ENCODE results near the gene FUT8. TPM values are rescaled to one million over a fixed set of nuclear protein-coding genes. Genes with fewer than 3 reads are reported as not detected.

FUT8 gene
- total RNA-seq, 1 donor from 2014 or later, result 18.1 TPM

DNA sequence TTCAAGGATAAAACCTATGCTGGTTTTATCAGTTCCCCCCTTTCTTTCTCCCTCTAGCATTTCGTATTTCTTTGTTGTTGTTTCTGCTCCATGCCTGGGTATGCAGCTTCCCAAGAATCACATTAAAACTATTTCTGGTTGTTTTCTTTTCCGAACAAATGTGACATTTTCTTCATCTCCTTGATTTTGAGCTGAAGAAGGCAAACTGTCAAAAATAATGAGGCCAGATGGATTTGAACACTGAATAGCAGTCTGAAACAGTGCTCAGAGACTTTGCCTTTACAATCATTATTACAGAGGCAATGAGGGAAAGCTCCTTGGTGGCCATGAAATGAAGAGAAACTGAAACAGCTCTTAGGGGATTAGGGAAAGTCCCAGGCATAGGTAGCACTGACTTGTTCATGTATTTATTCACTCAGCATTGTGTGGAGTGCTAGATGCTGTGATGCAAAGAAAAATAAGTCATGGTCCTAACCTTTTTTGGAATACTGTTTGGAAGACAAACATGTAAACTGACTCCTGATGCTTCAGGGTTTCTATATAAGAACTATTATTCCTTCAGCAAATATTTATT is 319.5 kb downstream of the FUT8 start:
- peaks cover 6% of the 10 kb centered on the region for H3K36me3 Mint-ChIP-seq (ENCODE audit: low read depth)
- TF ChIP-seq, protein P1, sequence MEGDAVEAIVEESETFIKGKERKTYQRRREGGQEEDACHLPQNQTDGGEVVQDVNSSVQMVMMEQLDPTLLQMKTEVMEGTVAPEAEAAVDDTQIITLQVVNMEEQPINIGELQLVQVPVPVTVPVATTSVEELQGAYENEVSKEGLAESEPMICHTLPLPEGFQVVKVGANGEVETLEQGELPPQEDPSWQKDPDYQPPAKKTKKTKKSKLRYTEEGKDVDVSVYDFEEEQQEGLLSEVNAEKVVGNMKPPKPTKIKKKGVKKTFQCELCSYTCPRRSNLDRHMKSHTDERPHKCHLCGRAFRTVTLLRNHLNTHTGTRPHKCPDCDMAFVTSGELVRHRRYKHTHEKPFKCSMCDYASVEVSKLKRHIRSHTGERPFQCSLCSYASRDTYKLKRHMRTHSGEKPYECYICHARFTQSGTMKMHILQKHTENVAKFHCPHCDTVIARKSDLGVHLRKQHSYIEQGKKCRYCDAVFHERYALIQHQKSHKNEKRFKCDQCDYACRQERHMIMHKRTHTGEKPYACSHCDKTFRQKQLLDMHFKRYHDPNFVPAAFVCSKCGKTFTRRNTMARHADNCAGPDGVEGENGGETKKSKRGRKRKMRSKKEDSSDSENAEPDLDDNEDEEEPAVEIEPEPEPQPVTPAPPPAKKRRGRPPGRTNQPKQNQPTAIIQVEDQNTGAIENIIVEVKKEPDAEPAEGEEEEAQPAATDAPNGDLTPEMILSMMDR (IDR thresholded peaks at IDR 0.05), result no peak
- peak overlapping the region; percentile 61 for H3K27ac Mint-ChIP-seq (ENCODE audit: unreplicated experiment)
- H3K27me3 Mint-ChIP-seq (ENCODE audit: low read depth), result no peaks in the 10 kb centered on the region
- H3K4me1 Mint-ChIP-seq (ENCODE audit: low read depth), result peaks cover 9% of the 10 kb centered on the region
- peaks cover 8% of the 10 kb centered on the region for H3K9me3 Mint-ChIP-seq (ENCODE audit: low read depth)
- H3K4me3 Mint-ChIP-seq (ENCODE audit: unreplicated experiment), result no peak overlapping the region
- no peak for DNase-seq (ENCODE audit: low spot score)

DNA sequence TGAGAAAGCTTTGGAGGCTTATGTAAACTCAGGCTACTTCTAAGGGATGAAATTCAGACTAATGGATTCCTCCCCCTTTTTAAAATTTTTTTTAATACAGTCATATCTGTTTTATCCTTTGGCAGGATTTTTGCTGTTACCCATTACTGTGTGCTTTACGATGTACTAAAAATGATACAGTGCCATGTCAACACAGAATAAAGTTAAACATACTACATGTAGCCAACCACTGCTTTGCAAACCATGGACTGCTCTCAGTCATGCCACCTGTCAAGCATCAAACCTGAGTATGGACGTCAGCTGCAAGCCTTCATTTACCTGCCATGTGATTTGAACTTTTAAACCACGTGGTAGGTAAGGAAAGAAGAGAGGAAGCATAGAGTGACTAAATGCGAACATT is 325.8 kb downstream of the FUT8 start:
- no peak overlapping the region for H3K27ac Mint-ChIP-seq (ENCODE audit: unreplicated experiment)
- H3K4me3 Mint-ChIP-seq (ENCODE audit: unreplicated experiment), result no peak overlapping the region
- H3K9me3 Mint-ChIP-seq (ENCODE audit: low read depth), result no peaks in the 10 kb centered on the region
- TF ChIP-seq, protein P1 (IDR thresholded peaks at IDR 0.05), result no peak
- DNase-seq (ENCODE audit: low spot score), result no peak
- H3K27me3 Mint-ChIP-seq (ENCODE audit: low read depth), result no peaks in the 10 kb centered on the region
- peaks cover 3% of the 10 kb centered on the region for H3K36me3 Mint-ChIP-seq (ENCODE audit: low read depth)
- H3K4me1 Mint-ChIP-seq (ENCODE audit: low read depth), result no peaks in the 10 kb centered on the region

DNA sequence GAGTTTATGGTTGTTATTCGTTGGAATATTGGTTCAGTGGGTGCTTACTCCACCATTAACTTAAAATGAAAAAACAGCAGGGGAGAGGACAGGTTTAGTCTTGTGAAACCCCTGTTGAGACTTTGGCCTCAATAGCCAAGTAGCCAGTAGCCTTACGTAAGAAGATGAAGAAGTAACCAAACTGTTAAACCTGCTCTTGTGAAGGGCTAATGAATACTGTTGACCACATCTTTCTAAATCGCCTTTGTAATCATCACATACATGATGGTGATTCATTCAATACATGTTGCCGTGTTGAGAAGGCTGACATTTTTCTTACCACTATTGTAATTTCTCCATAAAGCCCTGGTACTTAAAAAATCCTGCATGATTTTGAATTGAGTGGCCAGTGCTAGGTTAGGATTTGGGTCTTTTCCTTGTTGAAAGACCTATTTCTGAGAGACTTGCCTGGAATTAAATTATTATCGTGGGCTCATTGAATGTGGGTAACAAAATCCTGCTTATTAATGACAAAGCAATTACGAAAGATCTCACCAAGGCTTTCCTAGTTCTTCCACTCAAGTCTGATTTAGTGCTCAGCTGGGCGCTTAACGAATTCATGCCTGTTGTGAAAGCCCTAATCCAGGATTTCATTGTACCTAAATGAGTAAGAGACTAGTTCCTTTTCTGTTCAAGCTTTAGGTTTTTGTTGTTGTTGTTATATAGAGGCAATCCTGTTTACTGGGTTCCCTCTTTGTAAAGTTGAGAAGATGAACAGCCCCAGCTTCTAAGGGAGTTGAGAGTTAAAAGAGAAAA is 333.1 kb downstream of the FUT8 start:
- no peaks in the 10 kb centered on the region for H3K27me3 Mint-ChIP-seq (ENCODE audit: low read depth)
- no peak overlapping the region for H3K27ac Mint-ChIP-seq (ENCODE audit: unreplicated experiment)
- no peaks in the 10 kb centered on the region for H3K4me1 Mint-ChIP-seq (ENCODE audit: low read depth)
- TF ChIP-seq, protein P1 (IDR thresholded peaks at IDR 0.05), result no peak
- DNase-seq (ENCODE audit: low spot score), result no peak
- no peak overlapping the region for H3K4me3 Mint-ChIP-seq (ENCODE audit: unreplicated experiment)
- H3K9me3 Mint-ChIP-seq (ENCODE audit: low read depth), result no peaks in the 10 kb centered on the region
- peaks cover 4% of the 10 kb centered on the region for H3K36me3 Mint-ChIP-seq (ENCODE audit: low read depth)

DNA sequence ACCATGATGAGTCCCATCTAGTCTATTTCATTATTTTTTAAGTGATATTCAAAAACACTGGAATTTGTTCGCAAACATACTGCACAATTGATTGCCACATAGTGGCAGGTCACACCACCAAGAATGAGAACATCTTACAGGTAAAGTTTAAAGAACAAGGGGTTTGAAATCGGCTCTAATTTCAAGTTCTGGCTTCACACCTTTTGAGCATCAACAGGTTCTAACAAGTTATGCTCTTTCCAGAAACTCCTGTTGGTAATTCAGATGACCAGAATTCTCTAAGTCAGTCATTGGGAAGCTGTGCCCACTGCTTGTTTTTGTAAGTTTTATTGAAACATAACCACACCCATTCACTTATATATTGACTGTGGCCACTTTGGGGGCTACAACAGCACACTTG is 336.3 kb downstream of the FUT8 start:
- no peaks in the 10 kb centered on the region for H3K9me3 Mint-ChIP-seq (ENCODE audit: low read depth)
- H3K36me3 Mint-ChIP-seq (ENCODE audit: low read depth), result no peaks in the 10 kb centered on the region
- no peaks in the 10 kb centered on the region for H3K4me1 Mint-ChIP-seq (ENCODE audit: low read depth)
- TF ChIP-seq, protein P1 (IDR thresholded peaks at IDR 0.05), result no peak
- H3K27me3 Mint-ChIP-seq (ENCODE audit: low read depth), result no peaks in the 10 kb centered on the region
- DNase-seq (ENCODE audit: low spot score), result no peak
- H3K4me3 Mint-ChIP-seq (ENCODE audit: unreplicated experiment), result no peak overlapping the region
- no peak overlapping the region for H3K27ac Mint-ChIP-seq (ENCODE audit: unreplicated experiment)

DNA sequence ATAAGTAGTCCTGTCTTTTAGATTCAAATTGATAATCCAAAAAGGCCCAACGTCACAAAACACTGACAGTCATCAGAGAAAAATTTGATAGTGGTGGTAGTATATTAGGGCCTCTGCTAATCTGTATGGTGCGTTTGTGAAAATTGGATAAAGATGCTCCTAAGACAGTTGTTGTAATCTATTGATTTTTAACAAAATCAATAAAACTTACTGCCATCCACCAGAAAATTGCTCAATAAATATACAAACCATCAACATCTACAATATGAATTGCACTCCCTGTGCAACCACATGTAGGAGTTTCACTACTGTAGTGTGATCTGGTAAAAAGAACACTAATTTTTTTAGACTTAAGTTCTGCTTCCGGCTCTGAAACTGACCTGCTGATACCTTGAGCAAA is 336.8 kb downstream of the FUT8 start:
- no peak overlapping the region for H3K4me3 Mint-ChIP-seq (ENCODE audit: unreplicated experiment)
- no peaks in the 10 kb centered on the region for H3K9me3 Mint-ChIP-seq (ENCODE audit: low read depth)
- no peaks in the 10 kb centered on the region for H3K27me3 Mint-ChIP-seq (ENCODE audit: low read depth)
- no peak overlapping the region for H3K27ac Mint-ChIP-seq (ENCODE audit: unreplicated experiment)
- TF ChIP-seq, protein P1 (IDR thresholded peaks at IDR 0.05), result no peak
- no peaks in the 10 kb centered on the region for H3K4me1 Mint-ChIP-seq (ENCODE audit: low read depth)
- H3K36me3 Mint-ChIP-seq (ENCODE audit: low read depth), result no peaks in the 10 kb centered on the region
- DNase-seq (ENCODE audit: low spot score), result no peak

Data from chondrocyte (in vitro differentiated cells).